Measurements from ENCODE around the gene KANTR. TPM values are rescaled to one million over a fixed set of nuclear protein-coding genes. Genes with fewer than 3 reads are reported as not detected.

Gene KANTR
- total and polyA plus RNA-seq, 9 of the 15 experiments (the other 6 are each of a cell fraction or from before 2014, with no cell fraction given), result 1.0 to 5.7 (median 3.4) TPM

GRCh38 chrX:53081925-53082772, 11.8 kb upstream of the KANTR start, which contains the start of gene TSPYL2 (continued):
- TF ChIP-seq EHMT2 (IDR thresholded peaks at IDR 0.05), result no peak
- TF ChIP-seq HNRNPLL (IDR thresholded peaks at IDR 0.05; ENCODE audit: low read depth, low read length, poor library complexity, severe bottlenecking), result peak; percentile 65
- 0 out of 4 replicates have a peak, but pooled peaks of 1 of the 2 experiments have one; percentile 12 for TF ChIP-seq HDAC1 (IDR thresholded peaks at IDR 0.05)
- TF ChIP-seq ZNF699 (CRISPR knock-in tag; IDR thresholded peaks at IDR 0.05; ENCODE audit: insufficient replicate concordance), result no peak
- peak in 1 of 2 experiments; percentile 34; a peak in 1 of 4 replicates for TF ChIP-seq NONO (IDR thresholded peaks at IDR 0.05; ENCODE audit: low read depth in 2 of 2, low read length in 1 of 2)
- TF ChIP-seq KDM5B (IDR thresholded peaks at IDR 0.05; ENCODE audit: insufficient replicate concordance, low read depth, low read length), result peak; percentile 95
- no peak for TF ChIP-seq ZNF133 (CRISPR knock-in tag; IDR thresholded peaks at IDR 0.05)
- peak; percentile 76 to 80 for TF ChIP-seq NRF1 (conservative IDR thresholded peaks at IDR 0.05 in 1 of 2, IDR thresholded peaks at IDR 0.05 in 1 of 2)
- no peak for TF ChIP-seq EWSR1 (IDR thresholded peaks at IDR 0.05; ENCODE audit: borderline replicate concordance, low read depth, partially characterized antibody)
- no peak for TF ChIP-seq FOXM1 (IDR thresholded peaks at IDR 0.05; ENCODE audit: low read depth)
- TF ChIP-seq FOXM1 (CRISPR knock-in tag; IDR thresholded peaks at IDR 0.05; ENCODE audit: low read depth), result no peak
- peak; percentile 86 for TF ChIP-seq SUPT5H (IDR thresholded peaks at IDR 0.05)
- 0 out of 2 replicates have a peak, but pooled peaks have one; percentile 18 for TF ChIP-seq ZNF740 (CRISPR knock-in tag; IDR thresholded peaks at IDR 0.05)
- no peak for TF ChIP-seq ZNF740 (tag; IDR thresholded peaks at IDR 0.05)
- TF ChIP-seq E2F6 (IDR thresholded peaks at IDR 0.05; ENCODE audit: borderline replicate concordance in 1 of 2, extremely low read depth in 1 of 2, insufficient read depth in 1 of 2, insufficient read length in 1 of 2, low read depth in 1 of 2, low read length in 1 of 2, poor library complexity in 1 of 2, severe bottlenecking in 1 of 2), result peak in 1 of 2 experiments; percentile 65
- no peak for TF ChIP-seq TCF7L2 (IDR thresholded peaks at IDR 0.05; ENCODE audit: low read depth, low read length)
- no peak for TF ChIP-seq YBX1 (IDR thresholded peaks at IDR 0.05)
- no peak for TF ChIP-seq PRPF4 (IDR thresholded peaks at IDR 0.05; ENCODE audit: insufficient read depth, low read depth, low read length, poor library complexity, severe bottlenecking)
- TF ChIP-seq ZSCAN29 (IDR thresholded peaks at IDR 0.05), result no peak
- TF ChIP-seq ZNF347 (CRISPR knock-in tag; IDR thresholded peaks at IDR 0.05; ENCODE audit: low read depth), result no peak
- TF ChIP-seq ZNF707 (CRISPR knock-in tag; conservative IDR thresholded peaks at IDR 0.05), result no peak
- TF ChIP-seq RBFOX2 (IDR thresholded peaks at IDR 0.05; ENCODE audit: low read depth, low read length), result peak; percentile 99
- TF ChIP-seq SP1 (CRISPR knock-in tag; IDR thresholded peaks at IDR 0.05), result peak; percentile 80
- TF ChIP-seq ZNF507 (tag; conservative IDR thresholded peaks at IDR 0.05), result no peak
- peak; percentile 50 to 69; a peak in 2 of 4 replicates for TF ChIP-seq MAZ (CRISPR knock-in tag; conservative IDR thresholded peaks at IDR 0.05 in 1 of 2, IDR thresholded peaks at IDR 0.05 in 1 of 2)

Measured in K562 (cell line).